Stomach (tissue), 4 donors: ENCODE measurements around the gene CELF2.

Experiments
- EP300 ChIP-seq: sonication (generic); formaldehyde crosslinking; IDR thresholded peaks from one replicate; pipeline ENCODE4 v1.6.1; 2017; ENCODE audit warnings: antibody characterized with exemption
- POLR2A ChIP-seq, 4 donors: fragments of 450-650 bp; IDR thresholded peaks; one replicate each; pipeline ENCODE4 v1.6.1; 2016; ENCODE audit warnings: antibody characterized with exemption in 4 of 4, control low read depth in 2 of 4, mild to moderate bottlenecking in 1 of 4, moderate library complexity in 1 of 4
- POLR2AphosphoS5 ChIP-seq, 3 donors: sonication (generic); formaldehyde crosslinking; IDR thresholded peaks; one replicate each; pipeline ENCODE4 v1.6.1; 2016; ENCODE audit warnings: antibody characterized with exemption in 3 of 3
- TF ChIP-seq, protein P1 (sequence below), 7 experiments: fragments of 450-650 bp in 4 of 7; fragments of 200-600 bp in 3 of 7; sonication (generic) in 3 of 7; IDR thresholded peaks; one replicate each; pipeline ENCODE4 v1.5.1; 2016 to 2019; ENCODE audit warnings: antibody characterized with exemption in 7 of 7, control low read depth in 2 of 7, mild to moderate bottlenecking in 1 of 7

DNA sequence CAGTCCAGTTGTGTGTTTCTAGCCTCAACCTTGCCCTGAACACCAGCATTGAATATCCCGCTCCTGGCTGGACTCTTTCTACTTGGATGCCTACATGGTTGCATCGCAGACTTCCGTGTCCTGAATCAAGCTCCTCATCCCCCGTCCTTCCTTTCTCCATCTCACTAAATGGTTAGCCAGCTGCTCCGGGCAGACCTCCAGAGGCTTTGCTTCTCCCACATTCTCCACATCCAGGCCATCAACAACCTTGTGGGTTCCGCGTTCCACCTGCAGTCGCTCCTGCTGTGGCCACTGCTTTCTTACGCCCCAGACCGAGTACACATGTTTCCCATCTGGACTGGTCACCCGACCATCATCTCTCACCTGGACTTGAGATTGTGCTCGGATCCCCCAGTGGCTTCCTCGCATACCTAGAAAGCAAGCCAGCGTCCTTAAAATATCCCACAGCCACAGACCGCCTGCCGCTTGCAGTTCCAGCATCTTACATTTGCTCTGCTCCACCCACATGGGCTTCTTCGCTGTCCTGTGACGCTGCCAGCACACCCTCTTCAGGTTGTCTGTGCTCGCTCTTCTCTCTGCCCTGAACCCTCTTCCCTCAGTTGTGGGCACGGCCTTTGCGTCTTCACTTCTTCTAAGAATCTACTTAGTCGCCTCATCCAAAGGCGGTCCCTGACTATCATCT lies 25.9 kb downstream of the CELF2 start:
- no peak for TF ChIP-seq POLR2A (IDR thresholded peaks at IDR 0.05)
- TF ChIP-seq, protein P1, sequence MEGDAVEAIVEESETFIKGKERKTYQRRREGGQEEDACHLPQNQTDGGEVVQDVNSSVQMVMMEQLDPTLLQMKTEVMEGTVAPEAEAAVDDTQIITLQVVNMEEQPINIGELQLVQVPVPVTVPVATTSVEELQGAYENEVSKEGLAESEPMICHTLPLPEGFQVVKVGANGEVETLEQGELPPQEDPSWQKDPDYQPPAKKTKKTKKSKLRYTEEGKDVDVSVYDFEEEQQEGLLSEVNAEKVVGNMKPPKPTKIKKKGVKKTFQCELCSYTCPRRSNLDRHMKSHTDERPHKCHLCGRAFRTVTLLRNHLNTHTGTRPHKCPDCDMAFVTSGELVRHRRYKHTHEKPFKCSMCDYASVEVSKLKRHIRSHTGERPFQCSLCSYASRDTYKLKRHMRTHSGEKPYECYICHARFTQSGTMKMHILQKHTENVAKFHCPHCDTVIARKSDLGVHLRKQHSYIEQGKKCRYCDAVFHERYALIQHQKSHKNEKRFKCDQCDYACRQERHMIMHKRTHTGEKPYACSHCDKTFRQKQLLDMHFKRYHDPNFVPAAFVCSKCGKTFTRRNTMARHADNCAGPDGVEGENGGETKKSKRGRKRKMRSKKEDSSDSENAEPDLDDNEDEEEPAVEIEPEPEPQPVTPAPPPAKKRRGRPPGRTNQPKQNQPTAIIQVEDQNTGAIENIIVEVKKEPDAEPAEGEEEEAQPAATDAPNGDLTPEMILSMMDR (IDR thresholded peaks at IDR 0.05), result no peak
- TF ChIP-seq POLR2AphosphoS5 (IDR thresholded peaks at IDR 0.05), result no peak
- TF ChIP-seq EP300, result no peak
